Ishikawa (cell line): ENCODE measurements around the gene OR6N2.

Source experiments
- CEBPB ChIP-seq: IDR thresholded peaks from 2 replicates; pipeline ENCODE4 v1.6.1; 2012
- CREB1 ChIP-seq: IDR thresholded peaks from 2 replicates; pipeline ENCODE4 v1.6.1; 2012; ENCODE audit warnings: low read depth
- EGR1 ChIP-seq: IDR thresholded peaks from 2 replicates; pipeline ENCODE4 v1.6.1; 2012
- EP300 ChIP-seq: IDR thresholded peaks from 2 replicates; pipeline ENCODE4 v1.6.1; 2012; ENCODE audit warnings: borderline replicate concordance
- FOXM1 ChIP-seq: IDR thresholded peaks from 2 replicates; pipeline ENCODE4 v1.6.1; 2012; ENCODE audit warnings: low read depth, borderline replicate concordance
- NFIC ChIP-seq: IDR thresholded peaks from 2 replicates; pipeline ENCODE4 v1.6.1; 2012
- RAD21 ChIP-seq: IDR thresholded peaks from 2 replicates; pipeline ENCODE4 v1.6.1; 2012; ENCODE audit warnings: low read depth
- TAF1 ChIP-seq: IDR thresholded peaks from 2 replicates; pipeline ENCODE4 v1.6.1; 2012; ENCODE audit warnings: low read depth, mild to moderate bottlenecking
- TCF12 ChIP-seq: IDR thresholded peaks from 2 replicates; pipeline ENCODE4 v1.6.1; 2012; ENCODE audit warnings: low read depth
- TEAD4 ChIP-seq: IDR thresholded peaks from 2 replicates; pipeline ENCODE4 v1.6.1; 2012
- USF1 ChIP-seq: IDR thresholded peaks from 2 replicates; pipeline ENCODE4 v1.6.1; 2012
- YY1 ChIP-seq: IDR thresholded peaks from 2 replicates; pipeline ENCODE4 v1.6.1; 2012; ENCODE audit warnings: low read depth
- ZBTB7A ChIP-seq: IDR thresholded peaks from 2 replicates; pipeline ENCODE4 v1.6.1; 2012; ENCODE audit warnings: low read depth
- TF ChIP-seq, protein P1 (sequence below): IDR thresholded peaks from 2 replicates; pipeline ENCODE4 v1.6.1; 2012; ENCODE audit warnings: low read depth, mild to moderate bottlenecking
- TF ChIP-seq, protein P2 (sequence below): IDR thresholded peaks from 2 replicates; pipeline ENCODE4 v1.6.1; 2012

OR6N2 gene

GRCh38 chr1:158810311-158810710 lies 29.3 kb upstream of the OR6N2 start:
- TF ChIP-seq, protein P1, sequence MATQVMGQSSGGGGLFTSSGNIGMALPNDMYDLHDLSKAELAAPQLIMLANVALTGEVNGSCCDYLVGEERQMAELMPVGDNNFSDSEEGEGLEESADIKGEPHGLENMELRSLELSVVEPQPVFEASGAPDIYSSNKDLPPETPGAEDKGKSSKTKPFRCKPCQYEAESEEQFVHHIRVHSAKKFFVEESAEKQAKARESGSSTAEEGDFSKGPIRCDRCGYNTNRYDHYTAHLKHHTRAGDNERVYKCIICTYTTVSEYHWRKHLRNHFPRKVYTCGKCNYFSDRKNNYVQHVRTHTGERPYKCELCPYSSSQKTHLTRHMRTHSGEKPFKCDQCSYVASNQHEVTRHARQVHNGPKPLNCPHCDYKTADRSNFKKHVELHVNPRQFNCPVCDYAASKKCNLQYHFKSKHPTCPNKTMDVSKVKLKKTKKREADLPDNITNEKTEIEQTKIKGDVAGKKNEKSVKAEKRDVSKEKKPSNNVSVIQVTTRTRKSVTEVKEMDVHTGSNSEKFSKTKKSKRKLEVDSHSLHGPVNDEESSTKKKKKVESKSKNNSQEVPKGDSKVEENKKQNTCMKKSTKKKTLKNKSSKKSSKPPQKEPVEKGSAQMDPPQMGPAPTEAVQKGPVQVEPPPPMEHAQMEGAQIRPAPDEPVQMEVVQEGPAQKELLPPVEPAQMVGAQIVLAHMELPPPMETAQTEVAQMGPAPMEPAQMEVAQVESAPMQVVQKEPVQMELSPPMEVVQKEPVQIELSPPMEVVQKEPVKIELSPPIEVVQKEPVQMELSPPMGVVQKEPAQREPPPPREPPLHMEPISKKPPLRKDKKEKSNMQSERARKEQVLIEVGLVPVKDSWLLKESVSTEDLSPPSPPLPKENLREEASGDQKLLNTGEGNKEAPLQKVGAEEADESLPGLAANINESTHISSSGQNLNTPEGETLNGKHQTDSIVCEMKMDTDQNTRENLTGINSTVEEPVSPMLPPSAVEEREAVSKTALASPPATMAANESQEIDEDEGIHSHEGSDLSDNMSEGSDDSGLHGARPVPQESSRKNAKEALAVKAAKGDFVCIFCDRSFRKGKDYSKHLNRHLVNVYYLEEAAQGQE, result no peak
- TF ChIP-seq NFIC (no peak), ZBTB7A (no peak)

DNA sequence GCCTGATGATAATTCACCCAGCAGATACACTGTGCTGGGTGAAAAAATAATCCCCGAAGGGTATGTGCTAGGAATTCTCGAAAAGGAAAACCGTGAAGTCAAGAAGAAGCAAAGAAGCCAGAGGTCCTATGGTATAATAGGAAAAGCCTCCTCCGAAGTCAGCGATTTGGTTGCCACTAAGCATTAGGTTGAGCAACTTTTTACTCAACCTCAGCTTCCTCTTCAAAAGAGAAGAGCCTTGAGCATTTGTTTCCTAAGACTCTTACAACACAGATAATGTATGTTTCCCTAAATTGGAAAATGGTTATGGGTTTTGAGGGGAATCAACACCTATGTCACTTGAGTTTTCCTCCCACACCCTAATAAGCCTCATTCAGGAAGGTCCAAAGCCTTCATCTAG lies 28.9 kb upstream of the OR6N2 start:
- no peak for TF ChIP-seq CREB1
- TF ChIP-seq, protein P2, sequence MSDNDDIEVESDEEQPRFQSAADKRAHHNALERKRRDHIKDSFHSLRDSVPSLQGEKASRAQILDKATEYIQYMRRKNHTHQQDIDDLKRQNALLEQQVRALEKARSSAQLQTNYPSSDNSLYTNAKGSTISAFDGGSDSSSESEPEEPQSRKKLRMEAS, result no peak
- TF ChIP-seq TAF1, result no peak

DNA sequence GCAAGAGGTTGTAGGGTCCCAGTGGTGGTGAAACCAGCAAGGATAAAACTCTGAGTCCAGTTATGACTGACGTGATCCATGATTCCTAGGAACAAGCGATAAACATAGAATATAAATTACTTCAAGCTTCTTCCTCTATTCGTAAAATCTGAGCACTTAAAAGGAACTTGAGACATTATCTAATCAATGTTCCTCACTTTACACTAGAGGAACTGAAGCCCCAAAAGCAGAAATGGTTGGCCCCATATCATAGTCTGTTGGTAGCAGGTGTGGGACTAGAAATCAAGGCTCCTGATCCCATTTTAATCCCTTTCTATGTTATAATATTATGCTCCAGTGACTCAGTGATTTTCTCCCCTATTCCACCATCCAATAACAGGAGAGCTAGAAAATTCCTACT lies 28.3 kb upstream of the OR6N2 start:
- TF ChIP-seq USF1, result no peak
- no peak for TF ChIP-seq CEBPB
- TF ChIP-seq, protein P1, result no peak
- TF ChIP-seq TCF12, result no peak
- TF ChIP-seq RAD21, result no peak
- TF ChIP-seq TEAD4, result no peak
- no peak for TF ChIP-seq YY1
- no peak for TF ChIP-seq FOXM1
- TF ChIP-seq EGR1, result no peak
- TF ChIP-seq, protein P2, result no peak

DNA sequence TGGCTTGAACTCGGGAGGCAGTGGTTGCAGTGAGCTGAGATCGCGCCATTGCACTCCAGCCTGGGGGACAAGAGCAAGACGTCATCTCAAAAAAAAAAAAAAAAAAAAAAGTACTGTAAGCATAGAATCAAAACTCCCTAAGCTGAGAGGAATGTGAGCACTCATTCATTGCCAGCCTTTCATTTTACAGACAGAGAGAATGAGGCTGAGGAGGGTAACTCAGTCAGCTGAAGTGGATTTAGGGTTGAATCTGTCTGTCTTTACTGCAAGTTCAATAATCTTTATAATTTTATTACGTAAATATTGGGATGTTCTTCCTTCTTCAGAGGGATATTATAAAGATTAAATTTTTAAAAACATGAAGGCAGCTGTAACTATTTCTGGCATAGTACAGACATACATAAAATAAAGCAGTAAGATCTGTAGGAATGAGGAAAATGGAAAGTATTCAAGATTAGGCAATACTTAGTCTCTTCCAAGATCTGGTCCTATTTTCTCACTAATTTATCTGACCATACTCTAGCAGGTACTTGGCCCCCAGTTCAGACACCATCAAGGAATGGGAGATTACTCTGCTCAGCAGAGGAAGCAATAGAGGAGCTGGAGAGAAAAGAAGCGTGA lies 26.0 kb upstream of the OR6N2 start:
- TF ChIP-seq ZBTB7A (no peak), TAF1 (no peak), CEBPB (no peak), CREB1 (no peak), YY1 (no peak), EP300 (no peak), RAD21 (no peak), TCF12 (no peak), TEAD4 (no peak), FOXM1 (no peak), USF1 (no peak), NFIC (no peak), EGR1 (no peak)
- TF ChIP-seq, protein P1, result no peak
- TF ChIP-seq, protein P2, result no peak

DNA sequence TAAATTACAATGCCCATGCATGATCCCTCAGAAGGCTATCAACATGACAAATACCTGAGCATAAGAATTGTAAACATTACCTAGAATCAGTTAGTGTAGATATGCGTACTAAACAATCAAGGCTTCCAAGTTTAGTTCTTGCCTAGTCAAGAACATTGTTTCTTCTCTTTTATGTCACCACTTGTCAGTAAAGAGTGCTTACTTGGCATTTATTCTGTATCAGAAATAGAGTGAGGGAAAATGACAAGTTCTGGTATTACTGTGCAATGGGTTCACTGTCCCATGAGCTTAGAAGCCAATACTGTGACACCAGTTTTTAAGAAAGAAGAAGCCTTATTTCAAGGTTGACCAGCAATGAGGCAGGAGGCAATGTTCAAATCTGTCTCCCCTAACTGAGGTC lies 22.7 kb upstream of the OR6N2 start:
- no peak for TF ChIP-seq CREB1
- TF ChIP-seq EP300, result no peak
- TF ChIP-seq FOXM1, result no peak
- TF ChIP-seq TAF1, result no peak
- no peak for TF ChIP-seq RAD21
- no peak for TF ChIP-seq TEAD4
- TF ChIP-seq, protein P2, result no peak
- TF ChIP-seq, protein P1, result no peak
- TF ChIP-seq TCF12, result no peak
- no peak for TF ChIP-seq CEBPB
- TF ChIP-seq NFIC, result no peak
- no peak for TF ChIP-seq EGR1
- TF ChIP-seq USF1, result no peak
- TF ChIP-seq YY1, result no peak
- TF ChIP-seq ZBTB7A, result no peak
